NCI-H128 (cell line): ENCODE results near the gene MAPK1.
"Not testable (repeated sequence)": the region's sequence is repeated elsewhere in the genome, so short reads cannot be mapped to it uniquely, and the experiment has no call there.

Source experiments
- DNase-seq: peaks from one replicate; lab custom pipeline; 2025; ENCODE audit not compliant: unreplicated experiment; lab: John Stamatoyannopoulos, UW

Gene MAPK1

GRCh38 chr22:21793716-21794115, 73.7 kb downstream of the MAPK1 start:
- DNase-seq, result not testable (repeated sequence)

GRCh38 chr22:21791635-21792625, 75.5 kb downstream of the MAPK1 start:
- no peak for DNase-seq

GRCh38 chr22:21790849-21791610, 76.4 kb downstream of the MAPK1 start:
- not testable (repeated sequence) for DNase-seq

GRCh38 chr22:21790359-21790758, 77.1 kb downstream of the MAPK1 start:
- DNase-seq, result no peak

- DNase-seq, result not testable (repeated sequence)
These were observed 79.9 kb downstream of the MAPK1 start for GRCh38 chr22:21787565-21787964.

- DNase-seq, result no peak
These were observed 87.2 kb downstream of the MAPK1 start for GRCh38 chr22:21780259-21780658.

GRCh38 chr22:21779444-21779843, 88.0 kb downstream of the MAPK1 start:
- DNase-seq, result no peak

- DNase-seq, result no peak
These were observed 88.6 kb downstream of the MAPK1 start for GRCh38 chr22:21778705-21779363.

GRCh38 chr22:21771631-21771976, 95.8 kb downstream of the MAPK1 start:
- no peak for DNase-seq

GRCh38 chr22:21768435-21768834, 99.0 kb downstream of the MAPK1 start:
- no peak for DNase-seq

GRCh38 chr22:21766691-21767462, 100.6 kb downstream of the MAPK1 start:
- no peak for DNase-seq

- no peak for DNase-seq
These were observed 101.4 kb downstream of the MAPK1 start for GRCh38 chr22:21765909-21766529.

GRCh38 chr22:21764038-21764804, 103.2 kb downstream of the MAPK1 start:
- no peak for DNase-seq

- DNase-seq, result no peak
These were observed 104.5 kb downstream of the MAPK1 start for GRCh38 chr22:21762712-21763581.

GRCh38 chr22:21761994-21762680, 105.3 kb downstream of the MAPK1 start:
- no peak for DNase-seq

GRCh38 chr22:21761086-21761485, 106.4 kb downstream of the MAPK1 start:
- DNase-seq, result no peak

- DNase-seq, result no peak
These were observed 106.8 kb downstream of the MAPK1 start for GRCh38 chr22:21760640-21761039.
